Epidermal melanocyte (primary cell): ENCODE results near the gene TTLL7.
"Not testable (repeated sequence)": the region's sequence is repeated elsewhere in the genome, so short reads cannot be mapped to it uniquely, and the experiment has no call there.

Experiments
- DNase-seq: peaks from one replicate; pipeline ENCODE4 v3.0.0; 2011; ENCODE audit warnings: low spot score; ENCODE audit not compliant: insufficient read length

Gene TTLL7

GRCh38 chr1:83931658-83932253 lies 67.2 kb downstream of the TTLL7 start:
- peak; percentile 45 for DNase-seq

- no peak for DNase-seq
These were observed 69.7 kb downstream of the TTLL7 start for GRCh38 chr1:83929184-83929583.

- DNase-seq: no peak
These were observed 70.5 kb downstream of the TTLL7 start for GRCh38 chr1:83928396-83928795.

- DNase-seq: no peak
These were observed 71.2 kb downstream of the TTLL7 start for GRCh38 chr1:83927701-83928100.

GRCh38 chr1:83927061-83927460 lies 71.9 kb downstream of the TTLL7 start:
- no peak for DNase-seq

- DNase-seq: no peak
These were observed 75.4 kb downstream of the TTLL7 start for GRCh38 chr1:83923553-83923952.

- DNase-seq: no peak
These were observed 76.5 kb downstream of the TTLL7 start for GRCh38 chr1:83922431-83922830.

GRCh38 chr1:83920320-83920719 lies 78.6 kb downstream of the TTLL7 start:
- DNase-seq: no peak

GRCh38 chr1:83919872-83920271 lies 79.1 kb downstream of the TTLL7 start:
- DNase-seq: no peak

- DNase-seq: no peak
These were observed 80.1 kb downstream of the TTLL7 start for GRCh38 chr1:83918688-83919285.

GRCh38 chr1:83917959-83918358 lies 81.0 kb downstream of the TTLL7 start:
- no peak for DNase-seq

GRCh38 chr1:83916094-83916493 lies 82.8 kb downstream of the TTLL7 start:
- DNase-seq: not testable (repeated sequence)

GRCh38 chr1:83912876-83913275 lies 86.1 kb downstream of the TTLL7 start:
- no peak for DNase-seq

- no peak for DNase-seq
These were observed 88.5 kb downstream of the TTLL7 start for GRCh38 chr1:83910461-83910860.

GRCh38 chr1:83909687-83910086 lies 89.2 kb downstream of the TTLL7 start:
- no peak for DNase-seq

- DNase-seq: no peak
These were observed 93.5 kb downstream of the TTLL7 start for GRCh38 chr1:83905315-83905907.

GRCh38 chr1:83901547-83902155 lies 97.3 kb downstream of the TTLL7 start:
- DNase-seq: no peak

GRCh38 chr1:83900524-83900923 lies 98.4 kb downstream of the TTLL7 start:
- DNase-seq: no peak

GRCh38 chr1:83897516-83897915 lies 101.4 kb downstream of the TTLL7 start:
- DNase-seq: no peak

GRCh38 chr1:83896299-83896698 lies 102.6 kb downstream of the TTLL7 start:
- DNase-seq: no peak

GRCh38 chr1:83889707-83890106 lies 109.2 kb downstream of the TTLL7 start:
- no peak for DNase-seq

GRCh38 chr1:83887483-83887882 lies 111.4 kb downstream of the TTLL7 start:
- DNase-seq: no peak

- DNase-seq: no peak
These were observed 115.0 kb downstream of the TTLL7 start for GRCh38 chr1:83883979-83884378.
